ENCODE results near the gene STH.

DNA sequence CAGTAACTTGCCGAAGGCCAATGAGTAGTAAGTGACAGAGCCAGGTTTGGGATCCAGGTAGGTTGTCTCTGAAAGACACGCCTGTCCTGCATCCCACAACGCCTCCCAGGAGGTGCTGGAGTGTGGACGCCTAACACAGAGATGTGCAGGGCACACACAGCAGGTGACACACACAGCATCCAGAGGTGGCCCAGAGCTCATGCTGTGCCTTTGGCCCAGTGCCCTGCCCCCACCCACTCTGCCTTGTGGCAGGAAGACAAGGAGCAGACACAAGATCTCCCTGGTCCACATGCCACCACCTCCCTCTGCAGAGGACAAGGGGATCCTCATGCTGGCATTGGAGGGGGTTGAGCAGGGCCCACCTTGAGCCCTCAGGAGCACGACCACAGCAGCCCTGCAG, 14.7 kb upstream of the STH start:
- TF ChIP-seq GABPA (IDR thresholded peaks at IDR 0.05; ENCODE audit: low read depth) (no peak), POLR2A (IDR thresholded peaks at IDR 0.05; ENCODE audit: low read depth, low read length) (no peak), SP1 (IDR thresholded peaks at IDR 0.05; ENCODE audit: low read depth, low read length) (no peak), POLR2AphosphoS5 (IDR thresholded peaks at IDR 0.05; ENCODE audit: low read length) (no peak), BMI1 (IDR thresholded peaks at IDR 0.05; ENCODE audit: borderline replicate concordance) (no peak), CHD2 (IDR thresholded peaks at IDR 0.05; ENCODE audit: borderline replicate concordance, low read depth, low read length) (no peak), EZH2 (IDR thresholded peaks at IDR 0.05; ENCODE audit: borderline replicate concordance, control insufficient read depth, low read depth, low read length) (no peak), EGR1 (IDR thresholded peaks at IDR 0.05; ENCODE audit: borderline replicate concordance in 1 of 2, low read depth in 2 of 2, low read length in 2 of 2) (no peak), BACH1 (IDR thresholded peaks at IDR 0.05; ENCODE audit: borderline replicate concordance) (no peak)
- TF ChIP-seq, protein P1, sequence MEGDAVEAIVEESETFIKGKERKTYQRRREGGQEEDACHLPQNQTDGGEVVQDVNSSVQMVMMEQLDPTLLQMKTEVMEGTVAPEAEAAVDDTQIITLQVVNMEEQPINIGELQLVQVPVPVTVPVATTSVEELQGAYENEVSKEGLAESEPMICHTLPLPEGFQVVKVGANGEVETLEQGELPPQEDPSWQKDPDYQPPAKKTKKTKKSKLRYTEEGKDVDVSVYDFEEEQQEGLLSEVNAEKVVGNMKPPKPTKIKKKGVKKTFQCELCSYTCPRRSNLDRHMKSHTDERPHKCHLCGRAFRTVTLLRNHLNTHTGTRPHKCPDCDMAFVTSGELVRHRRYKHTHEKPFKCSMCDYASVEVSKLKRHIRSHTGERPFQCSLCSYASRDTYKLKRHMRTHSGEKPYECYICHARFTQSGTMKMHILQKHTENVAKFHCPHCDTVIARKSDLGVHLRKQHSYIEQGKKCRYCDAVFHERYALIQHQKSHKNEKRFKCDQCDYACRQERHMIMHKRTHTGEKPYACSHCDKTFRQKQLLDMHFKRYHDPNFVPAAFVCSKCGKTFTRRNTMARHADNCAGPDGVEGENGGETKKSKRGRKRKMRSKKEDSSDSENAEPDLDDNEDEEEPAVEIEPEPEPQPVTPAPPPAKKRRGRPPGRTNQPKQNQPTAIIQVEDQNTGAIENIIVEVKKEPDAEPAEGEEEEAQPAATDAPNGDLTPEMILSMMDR (IDR thresholded peaks at IDR 0.05 in 2 of 3, conservative IDR thresholded peaks at IDR 0.05 in 1 of 3; ENCODE audit: control insufficient read depth in 2 of 3, extremely low read depth in 1 of 3, insufficient read depth in 1 of 3, low read depth in 3 of 3, low read length in 3 of 3): no peak
- TF ChIP-seq, protein P2, sequence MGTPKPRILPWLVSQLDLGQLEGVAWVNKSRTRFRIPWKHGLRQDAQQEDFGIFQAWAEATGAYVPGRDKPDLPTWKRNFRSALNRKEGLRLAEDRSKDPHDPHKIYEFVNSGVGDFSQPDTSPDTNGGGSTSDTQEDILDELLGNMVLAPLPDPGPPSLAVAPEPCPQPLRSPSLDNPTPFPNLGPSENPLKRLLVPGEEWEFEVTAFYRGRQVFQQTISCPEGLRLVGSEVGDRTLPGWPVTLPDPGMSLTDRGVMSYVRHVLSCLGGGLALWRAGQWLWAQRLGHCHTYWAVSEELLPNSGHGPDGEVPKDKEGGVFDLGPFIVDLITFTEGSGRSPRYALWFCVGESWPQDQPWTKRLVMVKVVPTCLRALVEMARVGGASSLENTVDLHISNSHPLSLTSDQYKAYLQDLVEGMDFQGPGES (IDR thresholded peaks at IDR 0.05): no peak

All from GM12878 (cell line).